ENCODE results near the gene SERTAD2. TPM values are rescaled to one million over a fixed set of nuclear protein-coding genes. Genes with fewer than 3 reads are reported as not detected.

SERTAD2 gene
- total and polyA plus RNA-seq, 2 experiments from 2014 or later = 6.2 to 6.4 TPM

DNA sequence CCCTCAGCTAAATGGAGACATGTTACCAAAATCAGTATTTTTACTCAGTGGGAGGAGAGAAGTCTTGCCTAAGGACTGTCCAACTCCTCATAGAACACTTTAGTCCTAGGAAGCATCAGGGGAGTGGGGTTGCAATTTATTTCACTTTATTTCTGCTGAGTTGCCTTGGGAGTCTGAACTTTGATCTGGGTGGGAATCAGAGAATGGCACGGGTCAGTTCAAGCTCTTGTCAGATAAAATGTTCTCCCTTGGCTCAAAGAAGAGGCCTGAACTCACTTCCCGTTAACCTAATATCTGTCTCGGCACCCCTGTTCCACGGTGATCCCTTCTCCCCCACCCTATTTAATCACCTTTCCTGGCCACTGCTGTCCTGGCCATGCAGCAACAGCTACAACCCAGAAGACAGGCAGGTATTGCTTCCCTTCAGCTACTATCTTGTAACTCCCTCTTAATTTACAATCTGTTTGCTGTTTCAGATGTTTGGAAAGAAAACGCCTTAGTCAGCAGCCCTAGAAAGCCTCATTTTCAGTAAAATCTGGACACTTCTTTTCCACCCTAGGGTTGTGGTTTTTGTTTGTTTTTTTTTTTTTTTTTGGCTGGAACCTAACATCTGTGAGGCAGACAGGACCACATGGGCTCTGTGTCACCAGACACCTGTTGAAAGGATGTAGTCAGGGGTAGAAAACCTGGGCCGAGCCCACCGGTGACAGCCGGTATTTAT lies 52.5 kb downstream of the SERTAD2 start:
- no peaks in the 10 kb centered on the region for H3F3A ChIP-seq (replicated peaks; ENCODE audit: low read depth)
- Mint-ChIP-seq H3K27me3 (ENCODE audit: insufficient read depth, low read depth, poor library complexity) (peaks cover 7% of the 10 kb centered on the region), H3K4me3 (no peak overlapping the region), H3K4me1 (peaks cover 5% of the 10 kb centered on the region; the same call in 2 of the 3 replicates), H3K27ac (no peak overlapping the region), H3K36me3 (ENCODE audit: low read depth) (no peaks in the 10 kb centered on the region; the same call in 2 of the 3 replicates), H3K9me3 (peaks cover 7% of the 10 kb centered on the region; the same call in 2 of the 3 replicates)
- H3K27me3 ChIP-seq (ENCODE audit: insufficient read depth) = no peaks in the 10 kb centered on the region
- ATAC-seq = no peak
- H3K9me2 ChIP-seq (ENCODE audit: insufficient read depth) = no peaks in the 10 kb centered on the region
- TF ChIP-seq ZNF331 (CRISPR knock-in tag; IDR thresholded peaks at IDR 0.05; ENCODE audit: low read depth) (no peak), ZNF114 (CRISPR knock-in tag; IDR thresholded peaks at IDR 0.05) (no peak), EZH2 (IDR thresholded peaks at IDR 0.05; ENCODE audit: low read depth, unreplicated experiment) (no peak), CTCF (conservative IDR thresholded peaks at IDR 0.05; ENCODE audit: low read depth in 2 of 2) (no peak)
- TF ChIP-seq, protein P1, sequence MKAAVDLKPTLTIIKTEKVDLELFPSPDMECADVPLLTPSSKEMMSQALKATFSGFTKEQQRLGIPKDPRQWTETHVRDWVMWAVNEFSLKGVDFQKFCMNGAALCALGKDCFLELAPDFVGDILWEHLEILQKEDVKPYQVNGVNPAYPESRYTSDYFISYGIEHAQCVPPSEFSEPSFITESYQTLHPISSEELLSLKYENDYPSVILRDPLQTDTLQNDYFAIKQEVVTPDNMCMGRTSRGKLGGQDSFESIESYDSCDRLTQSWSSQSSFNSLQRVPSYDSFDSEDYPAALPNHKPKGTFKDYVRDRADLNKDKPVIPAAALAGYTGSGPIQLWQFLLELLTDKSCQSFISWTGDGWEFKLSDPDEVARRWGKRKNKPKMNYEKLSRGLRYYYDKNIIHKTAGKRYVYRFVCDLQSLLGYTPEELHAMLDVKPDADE (IDR thresholded peaks at IDR 0.05) = no peak
- H3K79me2 ChIP-seq (replicated peaks; ENCODE audit: insufficient read depth) = no peaks in the 10 kb centered on the region
- no peak overlapping the region for H3K4me2 ChIP-seq
- H3K27ac ChIP-seq (ENCODE audit: low read depth) = no peak overlapping the region
- H3K4me1 ChIP-seq (ENCODE audit: insufficient read depth) = no peaks in the 10 kb centered on the region
- H2AFZ ChIP-seq = no peak overlapping the region
- DNase-seq (ENCODE audit: low spot score) = no peak
- no peaks in the 10 kb centered on the region for H3K36me3 ChIP-seq (ENCODE audit: insufficient read depth)
- H3K4me3 ChIP-seq = no peak overlapping the region
- no peaks in the 10 kb centered on the region for H4K20me1 ChIP-seq (replicated peaks; ENCODE audit: insufficient read depth)

- Mint-ChIP-seq H3K9me3 (peaks cover 5% of the 10 kb centered on the region; the same call in 2 of the 3 replicates), H3K4me1 (peaks cover 6% of the 10 kb centered on the region; the same call in 2 of the 3 replicates), H3K4me3 (no peak overlapping the region), H3K27ac (no peak overlapping the region), H3K27me3 (ENCODE audit: insufficient read depth, low read depth, poor library complexity) (peaks cover 4% of the 10 kb centered on the region), H3K36me3 (ENCODE audit: low read depth) (no peaks in the 10 kb centered on the region; the same call in 2 of the 3 replicates)
- Histone ChIP-seq H2AFZ (no peak overlapping the region), H4K20me1 (replicated peaks; ENCODE audit: insufficient read depth) (no peaks in the 10 kb centered on the region), H3K36me3 (ENCODE audit: insufficient read depth) (no peaks in the 10 kb centered on the region), H3K79me2 (replicated peaks; ENCODE audit: insufficient read depth) (no peaks in the 10 kb centered on the region), H3K4me2 (no peak overlapping the region), H3K4me1 (ENCODE audit: insufficient read depth) (no peaks in the 10 kb centered on the region), H3K27me3 (ENCODE audit: insufficient read depth) (no peaks in the 10 kb centered on the region), H3K4me3 (no peak overlapping the region), H3F3A (replicated peaks; ENCODE audit: low read depth) (no peaks in the 10 kb centered on the region), H3K9me2 (ENCODE audit: insufficient read depth) (no peaks in the 10 kb centered on the region), H3K27ac (ENCODE audit: low read depth) (no peak overlapping the region)
- DNase-seq (ENCODE audit: low spot score) = no peak
- ATAC-seq = no peak
- TF ChIP-seq CREB1 (CRISPR knock-in tag; IDR thresholded peaks at IDR 0.05; ENCODE audit: low read depth) = no peak
- no peak for TF ChIP-seq ZNF331 (CRISPR knock-in tag; IDR thresholded peaks at IDR 0.05; ENCODE audit: low read depth)
- TF ChIP-seq ZNF462 (CRISPR knock-in tag; IDR thresholded peaks at IDR 0.05) = no peak
- TF ChIP-seq CTCF (conservative IDR thresholded peaks at IDR 0.05; ENCODE audit: low read depth in 2 of 2) = no peak
Observed at GRCh38 chr2:64599469-64599868, 54.2 kb downstream of the SERTAD2 start.

All from GM23338 (cell line).